Stimulated activated CD8-positive, alpha-beta memory T cell treated with anti-CD3 and anti-CD28 coated beads, Interleukin-2, amount 100 ng/mL, for 1 hour (primary cell): ENCODE results near the gene STOML2.
"Not testable (repeated sequence)": the region's sequence is repeated elsewhere in the genome, so short reads cannot be mapped to it uniquely, and the experiment has no call there.

ENCODE experiments used
- DNase-seq, 2 donors: peaks; one replicate each; pipeline ENCODE4 v3.0.0-alpha.2; 2020; ENCODE audit warnings: low read depth in 2 of 2

STOML2 gene, protein sequence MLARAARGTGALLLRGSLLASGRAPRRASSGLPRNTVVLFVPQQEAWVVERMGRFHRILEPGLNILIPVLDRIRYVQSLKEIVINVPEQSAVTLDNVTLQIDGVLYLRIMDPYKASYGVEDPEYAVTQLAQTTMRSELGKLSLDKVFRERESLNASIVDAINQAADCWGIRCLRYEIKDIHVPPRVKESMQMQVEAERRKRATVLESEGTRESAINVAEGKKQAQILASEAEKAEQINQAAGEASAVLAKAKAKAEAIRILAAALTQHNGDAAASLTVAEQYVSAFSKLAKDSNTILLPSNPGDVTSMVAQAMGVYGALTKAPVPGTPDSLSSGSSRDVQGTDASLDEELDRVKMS

DNA sequence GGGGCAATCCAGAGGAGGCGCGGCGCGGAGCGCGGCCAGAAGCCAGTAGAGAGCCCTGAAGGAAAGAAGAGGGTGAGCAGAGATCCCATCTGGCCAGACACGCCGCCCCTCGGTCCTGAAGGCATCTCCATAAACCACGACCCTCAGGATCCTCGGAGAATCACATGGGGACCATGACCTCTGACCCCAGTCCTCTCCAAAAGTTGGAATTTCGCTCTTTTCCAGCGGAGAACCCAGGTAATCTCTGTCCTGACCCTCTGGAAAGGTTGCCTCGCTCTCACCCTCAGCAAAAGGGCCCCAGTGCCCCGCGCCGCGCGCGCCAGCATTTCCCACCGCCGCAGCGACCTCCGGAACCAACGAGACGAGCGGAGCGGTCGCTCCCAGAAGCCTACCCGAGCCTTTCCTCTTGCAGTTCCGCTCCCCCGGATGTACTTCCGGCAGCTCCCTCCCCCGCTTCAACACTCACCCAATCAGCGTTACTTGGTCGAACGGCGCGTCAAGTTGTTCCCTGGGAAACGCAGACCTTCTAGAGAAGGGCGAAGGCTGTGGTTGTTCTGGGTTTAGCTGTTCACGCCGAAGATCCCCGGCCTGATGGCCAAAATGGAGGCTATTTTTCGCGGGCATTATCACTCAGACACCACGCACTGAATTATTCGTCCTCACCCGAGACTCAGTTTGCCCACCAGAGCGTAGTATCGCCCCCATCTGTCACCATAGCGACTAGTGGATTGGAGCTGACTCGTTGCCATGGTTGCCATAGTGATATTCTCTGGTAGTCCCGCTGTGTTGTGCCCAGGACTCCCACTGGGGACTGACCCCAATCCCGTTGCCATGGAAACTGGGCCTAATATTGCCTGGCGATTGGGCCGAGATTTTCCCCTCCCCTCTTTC is at the start of gene STOML2:
Gene STOML2 (minus strand): TSS at position 363 of the 891 bp plus-strand sequence. CDS start 37 bp downstream, at position 326.
- peak; percentile 82 to 85 for DNase-seq

- not testable (repeated sequence) for DNase-seq
Measured at GRCh38 chr9:35147941-35148563, 45.1 kb upstream of the STOML2 start.

- no peak for DNase-seq
Measured at GRCh38 chr9:35142037-35142436, 39.1 kb upstream of the STOML2 start.

- DNase-seq: no peak
Measured at GRCh38 chr9:35140093-35140492, 37.2 kb upstream of the STOML2 start.

GRCh38 chr9:35136866-35137265 is 33.9 kb upstream of the STOML2 start:
- no peak for DNase-seq

GRCh38 chr9:35135988-35136387 is 33.1 kb upstream of the STOML2 start:
- no peak for DNase-seq

DNA sequence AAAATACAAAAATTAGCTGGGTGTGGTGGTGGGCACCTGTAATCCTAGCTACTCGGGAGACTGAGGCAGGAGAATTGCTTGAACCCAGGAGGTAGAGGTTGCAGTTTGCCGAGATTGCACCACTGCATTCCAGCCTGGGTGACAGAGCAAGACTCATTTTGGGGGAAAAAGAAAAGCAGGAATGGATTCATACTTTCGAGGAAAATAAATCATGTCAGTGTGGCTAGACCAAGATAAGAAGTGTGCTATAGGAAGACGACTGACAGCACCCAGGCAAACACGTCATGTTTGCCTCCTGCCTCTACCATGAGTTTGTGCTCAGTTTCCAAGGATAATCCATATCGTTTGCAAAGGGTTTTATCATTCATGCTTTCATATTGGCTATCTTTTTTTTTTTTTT is 32.0 kb upstream of the STOML2 start:
- no peak for DNase-seq

DNA sequence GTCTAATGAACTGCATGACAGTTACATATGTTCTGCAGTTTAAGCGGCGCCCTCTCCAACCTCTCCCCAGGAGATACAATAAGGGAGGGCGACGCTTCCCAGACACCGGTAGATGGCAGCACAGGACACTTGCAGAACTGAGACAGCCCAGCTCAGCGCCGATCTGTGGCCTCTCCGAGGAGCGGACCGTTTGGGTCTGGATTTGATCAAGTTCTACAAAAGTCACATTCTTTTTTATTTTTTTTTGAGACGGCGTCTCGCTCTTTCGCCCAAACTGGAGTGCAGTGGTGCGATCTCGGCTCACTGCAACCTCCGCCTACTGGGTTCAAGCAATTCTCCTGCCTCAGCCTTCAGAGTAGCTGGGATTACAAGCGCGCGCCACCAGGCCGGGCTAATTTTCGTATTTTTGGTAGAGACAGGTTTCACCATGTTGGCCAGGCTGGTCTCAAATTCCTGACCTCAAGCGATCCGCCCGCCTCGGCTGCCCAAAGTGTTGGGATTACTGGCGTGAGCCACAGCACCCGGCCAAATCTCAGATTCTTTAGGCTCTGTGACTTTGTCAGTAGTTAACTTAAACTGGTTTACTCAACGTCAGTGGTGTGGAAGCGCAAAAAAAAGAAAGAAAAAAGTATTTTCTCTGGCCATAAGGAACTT is 14.1 kb upstream of the STOML2 start:
- peak; percentile 70 to 76 for DNase-seq

GRCh38 chr9:35116539-35116897 is 13.6 kb upstream of the STOML2 start:
- DNase-seq: no peak

DNA sequence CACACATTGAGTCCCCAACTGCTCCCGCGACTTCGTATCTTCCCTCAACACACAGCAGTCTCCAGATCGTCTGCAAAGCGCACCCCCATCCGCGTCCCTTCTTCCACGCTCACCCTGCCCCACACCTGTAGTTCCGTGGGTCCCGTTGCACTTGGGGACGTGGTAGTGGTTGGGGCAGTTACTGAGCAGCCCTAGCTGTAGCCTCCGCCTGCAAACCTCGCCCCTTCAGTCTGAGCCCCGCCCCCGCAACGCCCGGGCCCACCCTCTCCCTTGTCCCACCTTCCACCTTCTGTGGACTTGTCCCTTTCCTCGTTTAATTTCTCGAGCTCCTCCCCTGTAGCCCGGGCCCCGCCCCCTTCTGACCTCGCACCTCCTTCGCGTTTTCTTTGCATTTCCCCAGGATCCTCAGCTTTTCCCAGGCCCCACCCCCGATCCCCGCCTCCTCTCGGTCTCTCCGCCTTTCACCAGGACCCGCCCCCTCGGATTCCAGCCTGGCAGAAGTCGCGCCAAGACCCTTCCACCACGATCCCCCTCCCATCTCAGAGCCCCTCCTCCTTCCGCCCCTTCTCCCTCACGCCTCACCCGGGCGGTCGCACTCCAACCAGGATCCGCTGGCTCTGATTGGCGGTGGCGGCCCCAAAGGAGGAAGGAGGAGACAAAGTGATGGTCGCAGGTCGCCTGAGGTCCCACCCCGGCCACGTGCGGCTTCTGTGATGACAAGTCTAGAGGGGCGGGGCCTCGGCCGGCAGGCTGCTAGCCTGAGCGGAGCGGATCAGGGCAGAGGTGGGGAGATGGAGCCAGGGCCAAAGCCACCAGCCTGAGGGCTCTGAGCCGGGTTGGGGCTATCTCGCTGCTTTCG is 13.0 kb upstream of the STOML2 start, which contains the start of gene ATOSB:
Gene ATOSB (minus strand): TSS at position 183 of the 859 bp plus-strand sequence. CDS start 7,588 bp downstream, outside the sequence.
- peak; percentile 85 to 87 for DNase-seq

- DNase-seq: no peak
Measured at GRCh38 chr9:35114840-35115628, 12.1 kb upstream of the STOML2 start.

DNA sequence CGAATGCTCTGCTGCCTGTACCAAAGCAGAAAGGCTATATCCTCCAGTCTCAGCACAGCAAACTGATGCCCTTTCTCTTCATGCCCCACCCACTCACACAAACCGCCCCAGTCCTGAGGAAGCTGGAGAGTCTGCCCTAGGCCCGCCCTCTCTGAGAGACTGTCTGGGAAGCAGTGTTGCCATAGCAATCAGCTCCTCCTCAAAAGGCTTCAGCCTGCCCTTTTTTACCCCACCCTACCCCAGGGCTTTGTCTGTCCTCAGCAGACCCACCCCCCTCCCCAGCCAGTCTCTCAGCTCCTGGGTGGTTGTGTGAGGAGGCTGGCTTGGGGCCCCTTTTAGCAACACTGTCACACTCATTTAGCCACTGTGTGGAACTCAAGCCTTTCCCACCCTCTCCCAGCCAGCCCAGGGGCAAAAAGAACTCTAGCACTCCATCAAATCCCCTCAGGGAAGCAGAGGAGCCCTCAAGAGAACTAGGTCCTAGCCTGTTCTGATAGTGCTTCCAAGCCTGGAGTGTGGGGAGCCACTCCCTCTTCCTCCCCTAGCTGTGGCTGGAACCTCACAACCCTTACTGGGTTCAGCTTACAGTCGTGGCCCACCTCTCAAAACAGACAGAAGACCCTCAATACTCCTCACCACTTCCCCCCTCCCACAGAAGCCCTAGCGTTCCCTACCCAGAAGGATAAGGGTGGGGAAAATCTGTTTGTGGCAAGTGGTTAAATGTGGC is 11.3 kb upstream of the STOML2 start:
- no peak for DNase-seq

- DNase-seq: no peak
Measured at GRCh38 chr9:35112257-35113020, 9.5 kb upstream of the STOML2 start.

DNA sequence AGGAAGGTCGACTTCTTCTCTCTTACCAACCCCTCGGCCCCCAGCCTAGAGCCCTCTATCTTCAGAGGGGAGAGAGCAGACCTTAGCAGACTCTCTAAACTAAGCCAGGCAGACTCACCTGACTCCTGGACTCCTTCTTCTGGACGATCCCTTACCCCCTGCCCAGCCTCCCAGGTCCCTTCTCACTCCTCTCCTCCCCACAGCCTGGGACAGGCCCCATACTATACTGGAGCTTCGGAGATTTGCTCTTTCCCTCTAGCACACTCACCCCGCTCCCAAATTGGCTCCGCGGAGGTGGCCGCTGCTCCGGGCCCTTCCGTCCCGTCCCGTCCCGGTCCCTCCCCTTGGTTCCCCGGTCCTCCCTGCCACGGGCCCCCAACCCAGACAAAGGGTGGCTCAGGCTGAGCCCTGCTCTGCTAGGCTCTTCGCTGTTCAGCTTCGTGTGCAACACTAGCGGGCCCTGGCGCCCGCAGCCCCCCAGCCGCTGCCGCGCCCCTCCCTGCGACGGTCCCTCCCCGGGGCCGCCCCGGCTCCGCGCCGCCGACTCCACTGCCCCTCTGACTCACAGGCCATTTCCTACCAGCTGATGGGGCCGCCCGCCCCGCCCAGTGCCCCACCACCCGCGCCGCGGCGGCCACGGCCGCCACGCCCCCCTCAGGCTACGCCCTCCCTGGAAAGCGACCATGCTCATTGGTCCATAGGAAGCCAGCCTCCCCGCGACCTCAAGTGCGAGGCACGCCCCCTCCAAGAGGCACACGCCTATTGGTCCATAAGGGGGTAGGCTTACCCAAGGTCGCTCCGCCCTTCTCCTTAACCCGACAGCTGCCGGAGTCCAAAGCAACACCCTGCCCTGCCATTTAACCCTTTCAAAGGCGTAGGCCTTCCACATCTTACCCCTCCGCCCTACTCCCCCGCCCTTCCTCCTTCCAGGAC is 8.3 kb upstream of the STOML2 start:
- peak; percentile 89 to 94 for DNase-seq

- DNase-seq: no peak
Measured at GRCh38 chr9:35110327-35110761, 7.4 kb upstream of the STOML2 start.

DNA sequence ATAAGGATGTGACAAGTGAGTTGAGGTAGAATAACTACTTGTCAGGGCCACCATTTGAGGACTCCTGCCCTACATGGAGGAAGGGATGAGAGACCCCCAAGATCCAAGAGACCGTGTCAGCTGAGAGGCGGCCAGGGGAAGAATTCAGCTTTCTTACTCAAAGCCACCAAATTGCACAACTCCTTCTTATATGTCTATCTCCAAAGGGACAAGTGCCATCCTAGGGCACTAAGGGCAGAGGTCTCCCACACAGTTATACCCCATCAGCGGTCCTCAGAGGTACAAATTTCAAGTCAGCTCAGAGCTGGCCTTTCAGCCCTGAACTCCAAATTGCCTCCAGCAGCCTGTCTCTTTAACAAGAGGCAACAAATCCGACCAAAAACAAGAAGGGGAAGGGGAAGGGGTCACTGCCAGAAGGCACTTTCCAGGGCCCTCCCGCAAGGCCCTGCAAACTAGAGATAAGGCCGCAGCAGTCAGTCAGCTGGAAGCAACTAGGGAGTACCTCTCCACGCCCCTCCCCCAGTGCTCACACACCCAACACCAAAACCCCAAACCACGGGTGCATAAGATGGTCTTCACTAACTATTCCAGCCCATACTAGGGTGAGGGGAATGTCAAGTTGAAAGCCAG is 6.1 kb upstream of the STOML2 start:
- DNase-seq: no peak

DNA sequence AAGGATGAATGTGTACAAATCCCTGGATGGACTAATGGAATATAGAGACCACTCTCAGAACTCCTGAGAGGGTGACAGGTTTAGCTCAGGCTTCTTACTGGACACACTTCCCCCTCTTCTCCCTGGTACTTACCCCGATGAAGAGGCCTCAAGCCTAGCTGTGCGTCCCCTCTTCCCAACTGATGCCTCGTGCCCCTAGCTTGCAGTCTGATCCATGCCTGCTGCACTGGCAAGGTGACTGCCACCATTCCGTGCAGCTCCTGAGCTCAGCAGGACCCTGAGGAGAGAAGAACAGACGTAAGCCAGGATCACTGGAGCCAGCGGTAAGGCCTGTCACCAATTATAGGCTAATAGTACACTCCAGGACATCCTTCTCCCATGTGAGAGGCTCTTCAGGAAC is 5.5 kb upstream of the STOML2 start:
- DNase-seq: no peak
